Thoracic aorta (tissue), 2 donors: ENCODE results near the gene SYNDIG1. TPM values are rescaled to one million over a fixed set of nuclear protein-coding genes. Genes with fewer than 3 reads are reported as not detected.

ENCODE experiments used
- ATAC-seq: fragments of 150-250 bp; one replicate; pipeline ENCODE4 v1.8.0; 2017; ENCODE audit warnings: low read depth; ENCODE audit not compliant: insufficient number of reproducible peaks, low FRiP score
- DNase-seq: peaks from one replicate; pipeline ENCODE4 v3.0.0-alpha.2; 2020; ENCODE audit warnings: low spot score
- H3K27ac ChIP-seq, 2 donors: fragments of 200-600 bp; sonication (generic); 1 replicate in 1 of 2; 2 replicates in 1 of 2; pipeline ENCODE4 v1.5.1; 2016; ENCODE audit warnings: mild to moderate bottlenecking in 2 of 2, moderate library complexity in 2 of 2
- H3K27me3 ChIP-seq: fragments of 200-600 bp; sonication (generic); replicated peaks from 2 replicates; pipeline ENCODE4 v1.6.0; 2016; ENCODE audit warnings: mild to moderate bottlenecking; ENCODE audit not compliant: insufficient read depth
- H3K36me3 ChIP-seq: fragments of 200-600 bp; sonication (generic); one replicate; pipeline ENCODE4 v1.5.1; 2016
- H3K4me1 ChIP-seq, 2 donors: fragments of 200-600 bp; sonication (generic); 1 replicate in 1 of 2; 2 replicates in 1 of 2; pipeline versions ENCODE4 v1.5.1 to v1.6.0; 2016; ENCODE audit warnings: low read depth in 2 of 2, mild to moderate bottlenecking in 1 of 2; ENCODE audit not compliant: control insufficient read depth in 1 of 2
- H3K4me3 ChIP-seq: fragments of 200-600 bp; sonication (generic); 2 replicates; pipeline ENCODE4 v1.5.1; 2016; ENCODE audit warnings: mild to moderate bottlenecking
- H3K9me3 ChIP-seq: fragments of 200-600 bp; sonication (generic); 2 replicates; pipeline ENCODE4 v1.5.1; 2016
- total RNA-seq, 2 donors: library from RNA; depleted of rRNA; stranded (reverse); fragments of >200 nt; gene quantifications; one replicate each; pipeline versions ENCODE4 v1.1.0 to v1.2.3, GENCODE V29; 2016
- TF ChIP-seq, protein P1 (sequence below): fragments of 200-600 bp; sonication (generic); IDR thresholded peaks from one replicate; pipeline ENCODE4 v1.5.1; 2019; ENCODE audit warnings: antibody characterized with exemption

Gene SYNDIG1
- total RNA-seq, 2 donors from 2014 or later, result 1.8 to 5.4 TPM

DNA sequence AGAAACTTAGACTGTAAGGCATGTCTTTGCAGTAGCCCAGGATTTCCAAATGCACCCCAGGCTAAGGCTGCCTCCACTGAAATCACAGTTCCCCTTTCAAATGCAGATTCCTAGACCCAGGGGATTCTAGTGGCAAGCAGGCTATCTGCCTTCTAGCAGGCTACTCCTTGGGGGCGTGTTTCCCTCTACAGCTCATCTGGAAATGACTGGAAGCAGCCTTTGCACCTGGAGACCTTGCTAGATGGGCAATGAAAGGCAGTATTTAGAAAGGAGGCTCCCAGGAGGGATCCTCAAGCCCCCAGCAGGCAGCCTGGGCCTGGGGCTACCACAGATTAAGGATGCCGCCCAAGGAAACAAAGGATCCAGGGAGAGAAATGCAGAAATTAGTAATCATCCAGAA is 26.0 kb upstream of the SYNDIG1 start:
- no peak for ATAC-seq
- DNase-seq, result no peak
- Histone ChIP-seq H3K27me3 (no peaks in the 10 kb centered on the region), H3K4me1 (no peaks in the 10 kb centered on the region), H3K27ac (no peak overlapping the region), H3K9me3 (no peaks in the 10 kb centered on the region), H3K4me3 (no peak overlapping the region), H3K36me3 (no peaks in the 10 kb centered on the region)
- TF ChIP-seq, protein P1, sequence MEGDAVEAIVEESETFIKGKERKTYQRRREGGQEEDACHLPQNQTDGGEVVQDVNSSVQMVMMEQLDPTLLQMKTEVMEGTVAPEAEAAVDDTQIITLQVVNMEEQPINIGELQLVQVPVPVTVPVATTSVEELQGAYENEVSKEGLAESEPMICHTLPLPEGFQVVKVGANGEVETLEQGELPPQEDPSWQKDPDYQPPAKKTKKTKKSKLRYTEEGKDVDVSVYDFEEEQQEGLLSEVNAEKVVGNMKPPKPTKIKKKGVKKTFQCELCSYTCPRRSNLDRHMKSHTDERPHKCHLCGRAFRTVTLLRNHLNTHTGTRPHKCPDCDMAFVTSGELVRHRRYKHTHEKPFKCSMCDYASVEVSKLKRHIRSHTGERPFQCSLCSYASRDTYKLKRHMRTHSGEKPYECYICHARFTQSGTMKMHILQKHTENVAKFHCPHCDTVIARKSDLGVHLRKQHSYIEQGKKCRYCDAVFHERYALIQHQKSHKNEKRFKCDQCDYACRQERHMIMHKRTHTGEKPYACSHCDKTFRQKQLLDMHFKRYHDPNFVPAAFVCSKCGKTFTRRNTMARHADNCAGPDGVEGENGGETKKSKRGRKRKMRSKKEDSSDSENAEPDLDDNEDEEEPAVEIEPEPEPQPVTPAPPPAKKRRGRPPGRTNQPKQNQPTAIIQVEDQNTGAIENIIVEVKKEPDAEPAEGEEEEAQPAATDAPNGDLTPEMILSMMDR, result no peak

DNA sequence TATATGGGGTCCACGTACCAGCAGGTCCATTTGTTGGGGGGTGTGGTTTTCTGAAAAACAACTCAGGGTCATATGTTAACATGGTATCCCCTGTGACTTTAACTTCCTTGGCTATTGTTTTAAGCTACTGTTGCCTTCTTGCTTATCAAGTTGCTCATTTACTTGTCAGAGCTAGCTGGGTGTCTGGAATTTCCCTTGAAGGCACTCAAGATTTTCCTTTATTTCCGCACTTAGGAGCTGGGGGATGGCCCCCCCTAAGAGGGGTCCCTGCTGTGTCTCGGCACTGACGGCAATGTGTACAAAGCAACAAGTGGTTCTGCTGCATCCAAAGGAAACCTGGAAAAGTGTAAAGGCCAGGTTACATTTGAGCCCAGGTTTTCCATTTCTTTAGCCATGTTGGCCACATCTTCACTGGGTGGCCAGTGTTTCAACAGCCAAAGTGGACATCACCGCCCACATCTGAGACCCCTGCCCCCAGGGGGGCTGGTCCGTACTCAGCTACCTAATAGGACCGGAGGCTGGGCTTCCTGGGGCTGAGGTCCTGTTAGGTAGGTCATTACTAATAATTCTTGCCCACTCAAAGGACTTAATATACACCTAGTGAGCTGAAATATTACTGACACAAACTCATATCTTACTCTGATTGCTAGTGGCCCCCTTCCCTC is 24.8 kb upstream of the SYNDIG1 start:
- DNase-seq, result no peak
- Histone ChIP-seq H3K4me3 (no peak overlapping the region), H3K36me3 (no peaks in the 10 kb centered on the region), H3K27me3 (no peaks in the 10 kb centered on the region), H3K4me1 (no peaks in the 10 kb centered on the region), H3K27ac (no peak overlapping the region), H3K9me3 (no peaks in the 10 kb centered on the region)
- TF ChIP-seq, protein P1, result no peak
- no peak for ATAC-seq

DNA sequence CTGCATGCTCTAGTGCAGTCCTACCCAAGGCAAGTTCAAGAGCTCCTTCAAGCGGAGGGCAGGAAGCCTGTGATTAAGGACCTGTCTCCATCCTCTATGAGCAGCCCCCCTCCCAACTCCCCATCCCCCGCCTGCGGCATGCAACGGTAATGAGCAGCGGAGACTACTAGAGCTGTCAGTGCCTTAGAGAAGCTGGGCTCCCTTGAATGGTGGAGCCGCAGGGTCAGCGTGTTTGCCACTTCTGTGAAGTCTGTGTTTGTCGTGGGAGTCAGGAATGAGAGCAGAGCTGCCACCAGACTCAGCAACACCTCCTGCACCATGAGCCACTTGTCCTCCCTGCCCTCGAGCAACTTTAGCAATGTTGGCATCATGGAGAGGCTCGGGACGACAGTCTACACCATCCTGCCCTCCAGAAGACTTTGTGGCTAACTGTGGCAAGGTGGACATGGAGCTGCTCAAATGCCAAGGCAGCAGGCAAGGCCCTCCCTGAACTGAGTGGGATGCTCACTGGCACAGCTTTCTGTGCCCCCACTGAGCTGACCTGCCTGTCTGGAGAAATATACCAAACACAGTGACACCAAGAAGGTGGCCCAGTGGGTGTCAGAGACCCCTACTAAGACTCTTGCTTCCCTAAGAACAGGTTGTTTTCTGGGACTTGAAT is 23.8 kb upstream of the SYNDIG1 start:
- ATAC-seq, result no peak
- no peaks in the 10 kb centered on the region for H3K36me3 ChIP-seq
- no peaks in the 10 kb centered on the region for H3K4me1 ChIP-seq
- TF ChIP-seq, protein P1, result no peak
- no peaks in the 10 kb centered on the region for H3K27me3 ChIP-seq
- no peaks in the 10 kb centered on the region for H3K9me3 ChIP-seq
- no peak overlapping the region for H3K27ac ChIP-seq
- H3K4me3 ChIP-seq, result no peak overlapping the region
- no peak for DNase-seq

DNA sequence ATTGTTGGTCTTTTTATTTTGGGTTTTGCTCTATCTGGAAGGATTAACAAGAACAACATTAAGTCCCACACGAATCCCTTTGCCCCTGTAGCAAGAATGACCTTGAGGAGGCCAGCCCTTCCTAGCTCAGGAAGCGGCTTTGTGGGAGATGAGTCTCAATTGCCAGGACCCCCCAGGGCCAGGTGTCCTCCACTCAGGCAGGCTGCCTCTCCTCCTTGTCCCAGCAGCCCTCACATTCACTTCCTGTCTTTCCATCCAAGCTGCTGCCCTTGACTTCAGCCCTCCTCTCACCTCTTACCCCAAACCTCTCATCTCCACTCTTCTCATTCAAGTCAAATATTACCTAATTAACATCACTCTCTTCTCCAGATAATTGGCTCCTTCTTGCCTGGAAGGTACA is 22.6 kb upstream of the SYNDIG1 start:
- no peaks in the 10 kb centered on the region for H3K27me3 ChIP-seq
- DNase-seq (no peak), ATAC-seq (no peak)
- H3K36me3 ChIP-seq, result no peaks in the 10 kb centered on the region
- TF ChIP-seq, protein P1, result no peak
- no peaks in the 10 kb centered on the region for H3K9me3 ChIP-seq
- H3K4me1 ChIP-seq, result no peaks in the 10 kb centered on the region
- H3K27ac ChIP-seq, result no peak overlapping the region
- no peak overlapping the region for H3K4me3 ChIP-seq

DNA sequence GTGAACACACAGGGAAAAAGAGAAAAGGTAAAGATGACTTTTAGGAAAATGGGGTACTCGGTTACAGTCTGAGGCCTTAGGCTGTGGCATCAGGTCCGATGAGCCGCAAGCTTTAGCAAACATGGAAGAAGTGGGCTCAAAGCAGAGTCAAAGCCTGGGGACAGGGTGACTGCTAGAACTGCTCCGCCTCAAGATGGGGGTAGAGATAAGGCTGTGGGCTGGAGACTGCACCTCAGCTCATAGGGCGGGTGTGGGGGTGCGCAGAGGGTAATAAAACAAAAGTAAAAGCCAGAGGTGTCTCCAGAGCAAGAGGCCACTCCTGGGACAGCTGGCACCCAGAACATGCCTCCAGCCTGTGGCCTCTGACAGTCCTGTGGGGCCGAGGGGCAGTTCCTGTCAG is 21.3 kb upstream of the SYNDIG1 start:
- ATAC-seq, result no peak
- H3K36me3 ChIP-seq, result no peaks in the 10 kb centered on the region
- no peaks in the 10 kb centered on the region for H3K27me3 ChIP-seq
- H3K4me3 ChIP-seq, result no peak overlapping the region
- no peak overlapping the region for H3K27ac ChIP-seq
- DNase-seq, result no peak
- TF ChIP-seq, protein P1, result no peak
- H3K9me3 ChIP-seq, result no peaks in the 10 kb centered on the region
- no peaks in the 10 kb centered on the region for H3K4me1 ChIP-seq
